ENCODE data around the gene MACROD1. TPM values are rescaled to one million over a fixed set of nuclear protein-coding genes. Genes with fewer than 3 reads are reported as not detected.

Gene MACROD1
- total RNA-seq, 1 donor from 2014 or later: 61.4 TPM

DNA sequence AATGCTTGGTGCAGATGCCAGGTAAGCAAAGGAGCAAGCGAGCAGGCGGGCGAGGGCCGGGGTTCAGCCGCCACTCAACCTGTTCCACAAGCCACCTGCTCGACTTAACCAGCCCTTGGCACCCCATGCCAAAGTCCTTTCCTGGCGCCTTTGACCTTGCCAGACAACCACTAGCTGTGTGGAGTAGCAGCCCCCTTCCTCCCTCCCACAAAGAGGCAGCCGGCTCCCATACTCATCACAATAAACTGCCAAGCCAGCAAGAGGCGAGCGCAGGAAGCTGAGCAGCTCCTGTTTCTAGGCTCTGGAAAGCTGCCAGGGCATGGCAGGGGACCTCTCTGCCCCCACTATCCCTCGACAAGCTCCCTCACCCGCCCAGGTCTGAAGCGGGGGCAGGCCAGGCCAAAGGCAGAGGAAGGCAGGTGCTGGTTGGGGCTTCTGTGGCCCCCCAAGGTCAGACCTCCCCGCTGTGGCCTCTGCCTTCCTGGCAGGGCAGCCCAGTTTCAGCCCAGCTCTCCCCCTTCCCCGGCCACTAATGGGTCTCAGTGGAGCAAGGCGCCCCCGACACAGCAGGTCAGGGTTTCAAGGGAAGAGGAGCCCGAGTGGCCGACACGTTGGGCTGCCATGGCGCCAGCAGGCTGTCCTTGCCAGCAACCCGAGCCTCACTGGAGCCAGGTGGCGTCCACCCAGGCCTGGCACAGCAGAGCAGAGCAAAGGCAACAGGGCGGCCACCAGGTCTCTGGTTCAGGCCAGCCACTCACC, 15.3 kb downstream of the MACROD1 start:
- peaks cover 25% of the 10 kb centered on the region for H3K4me1 ChIP-seq
- DNase-seq (ENCODE audit: extremely low spot score in 2 of 2): no peak
- H3K27me3 ChIP-seq: no peaks in the 10 kb centered on the region
- TF ChIP-seq, protein P1, sequence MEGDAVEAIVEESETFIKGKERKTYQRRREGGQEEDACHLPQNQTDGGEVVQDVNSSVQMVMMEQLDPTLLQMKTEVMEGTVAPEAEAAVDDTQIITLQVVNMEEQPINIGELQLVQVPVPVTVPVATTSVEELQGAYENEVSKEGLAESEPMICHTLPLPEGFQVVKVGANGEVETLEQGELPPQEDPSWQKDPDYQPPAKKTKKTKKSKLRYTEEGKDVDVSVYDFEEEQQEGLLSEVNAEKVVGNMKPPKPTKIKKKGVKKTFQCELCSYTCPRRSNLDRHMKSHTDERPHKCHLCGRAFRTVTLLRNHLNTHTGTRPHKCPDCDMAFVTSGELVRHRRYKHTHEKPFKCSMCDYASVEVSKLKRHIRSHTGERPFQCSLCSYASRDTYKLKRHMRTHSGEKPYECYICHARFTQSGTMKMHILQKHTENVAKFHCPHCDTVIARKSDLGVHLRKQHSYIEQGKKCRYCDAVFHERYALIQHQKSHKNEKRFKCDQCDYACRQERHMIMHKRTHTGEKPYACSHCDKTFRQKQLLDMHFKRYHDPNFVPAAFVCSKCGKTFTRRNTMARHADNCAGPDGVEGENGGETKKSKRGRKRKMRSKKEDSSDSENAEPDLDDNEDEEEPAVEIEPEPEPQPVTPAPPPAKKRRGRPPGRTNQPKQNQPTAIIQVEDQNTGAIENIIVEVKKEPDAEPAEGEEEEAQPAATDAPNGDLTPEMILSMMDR (IDR thresholded peaks at IDR 0.05): no peak
- no peak for TF ChIP-seq POLR2A (IDR thresholded peaks at IDR 0.05)
- TF ChIP-seq POLR2AphosphoS5 (IDR thresholded peaks at IDR 0.05; ENCODE audit: insufficient read depth in 1 of 2, low read depth in 1 of 2): no peak
- H3K9me3 ChIP-seq: no peaks in the 10 kb centered on the region
- H3K36me3 ChIP-seq: no peaks in the 10 kb centered on the region
- H3K27ac ChIP-seq: no peak overlapping the region
- no peak overlapping the region for H3K4me3 ChIP-seq
- intact Hi-C loops (cut with DNase I): no loop called here

DNA sequence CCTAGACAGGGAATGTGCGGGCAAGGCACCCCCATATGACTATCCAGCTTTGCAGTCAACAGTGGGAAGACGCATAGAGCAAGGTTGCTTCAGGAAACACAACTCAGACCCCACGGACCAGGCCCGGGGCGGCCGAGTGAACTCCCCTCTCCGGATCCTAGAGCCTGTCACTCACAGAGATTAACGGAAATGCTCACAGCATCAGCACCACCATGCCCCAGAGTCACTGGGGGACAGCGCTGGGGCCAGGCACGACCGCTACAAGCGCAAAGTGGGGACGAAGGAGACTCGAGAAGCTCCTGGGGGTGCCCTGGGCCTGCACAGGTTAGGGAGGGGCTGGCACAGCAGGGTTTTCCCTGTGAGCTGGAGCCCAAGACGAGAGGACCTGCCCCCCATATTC, 15.9 kb downstream of the MACROD1 start:
- TF ChIP-seq POLR2AphosphoS5 (IDR thresholded peaks at IDR 0.05; ENCODE audit: insufficient read depth in 1 of 2, low read depth in 1 of 2) (no peak), POLR2A (IDR thresholded peaks at IDR 0.05) (no peak)
- TF ChIP-seq, protein P1 (IDR thresholded peaks at IDR 0.05): no peak
- DNase-seq (ENCODE audit: extremely low spot score in 2 of 2): no peak
- no peak overlapping the region for H3K4me3 ChIP-seq
- intact Hi-C loops (cut with DNase I): no loop called here
- H3K27ac ChIP-seq: no peak overlapping the region
- no peaks in the 10 kb centered on the region for H3K27me3 ChIP-seq
- H3K4me1 ChIP-seq: peaks cover 25% of the 10 kb centered on the region
- H3K9me3 ChIP-seq: no peaks in the 10 kb centered on the region
- H3K36me3 ChIP-seq: no peaks in the 10 kb centered on the region

DNA sequence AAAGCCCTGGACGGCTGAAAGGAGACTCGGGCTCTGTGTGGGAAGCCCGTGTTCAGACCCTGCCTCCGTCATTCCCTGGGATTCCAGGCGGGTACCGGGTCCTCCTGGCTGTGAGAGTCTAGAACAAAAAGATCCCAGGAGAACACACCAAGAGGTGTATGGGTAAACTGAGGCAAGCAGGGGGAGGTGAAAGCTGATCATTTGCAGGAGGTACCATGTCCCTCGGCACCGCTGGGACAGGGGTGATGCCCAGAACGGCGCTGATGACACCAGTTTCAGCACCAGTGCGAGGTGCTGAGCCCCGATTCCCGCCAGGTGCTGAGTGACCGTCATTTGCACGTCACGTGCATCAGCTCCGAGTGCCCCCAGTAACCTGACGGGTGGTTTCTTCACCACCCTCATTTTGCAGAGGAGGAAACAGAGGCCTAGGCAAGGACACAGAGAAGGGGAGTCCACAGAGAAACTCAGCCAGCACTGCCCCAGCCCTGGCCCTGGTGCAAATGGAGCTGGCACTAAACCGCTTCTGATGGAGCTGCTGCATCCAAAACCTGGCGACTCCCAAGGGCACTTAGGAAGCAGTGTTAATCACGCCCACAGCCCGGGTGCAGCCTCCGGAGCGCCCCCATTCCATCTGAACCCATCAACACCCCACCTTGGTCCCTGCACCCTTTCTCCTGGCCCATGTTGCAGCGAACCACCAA, 16.8 kb downstream of the MACROD1 start:
- Histone ChIP-seq H3K27ac (peak overlapping the region; percentile 69), H3K4me3 (no peak overlapping the region), H3K36me3 (no peaks in the 10 kb centered on the region), H3K27me3 (no peaks in the 10 kb centered on the region), H3K4me1 (peaks cover 25% of the 10 kb centered on the region), H3K9me3 (no peaks in the 10 kb centered on the region)
- DNase-seq (ENCODE audit: extremely low spot score in 2 of 2): no peak
- intact Hi-C loops (cut with DNase I): loop anchor here (1.0 kb wide), 1 partner anchor 149 kb away; no protein-coding TSS in a partner anchor
- no peak for TF ChIP-seq POLR2AphosphoS5 (IDR thresholded peaks at IDR 0.05; ENCODE audit: insufficient read depth in 1 of 2, low read depth in 1 of 2)
- TF ChIP-seq, protein P1 (IDR thresholded peaks at IDR 0.05): no peak
- no peak for TF ChIP-seq POLR2A (IDR thresholded peaks at IDR 0.05)

DNA sequence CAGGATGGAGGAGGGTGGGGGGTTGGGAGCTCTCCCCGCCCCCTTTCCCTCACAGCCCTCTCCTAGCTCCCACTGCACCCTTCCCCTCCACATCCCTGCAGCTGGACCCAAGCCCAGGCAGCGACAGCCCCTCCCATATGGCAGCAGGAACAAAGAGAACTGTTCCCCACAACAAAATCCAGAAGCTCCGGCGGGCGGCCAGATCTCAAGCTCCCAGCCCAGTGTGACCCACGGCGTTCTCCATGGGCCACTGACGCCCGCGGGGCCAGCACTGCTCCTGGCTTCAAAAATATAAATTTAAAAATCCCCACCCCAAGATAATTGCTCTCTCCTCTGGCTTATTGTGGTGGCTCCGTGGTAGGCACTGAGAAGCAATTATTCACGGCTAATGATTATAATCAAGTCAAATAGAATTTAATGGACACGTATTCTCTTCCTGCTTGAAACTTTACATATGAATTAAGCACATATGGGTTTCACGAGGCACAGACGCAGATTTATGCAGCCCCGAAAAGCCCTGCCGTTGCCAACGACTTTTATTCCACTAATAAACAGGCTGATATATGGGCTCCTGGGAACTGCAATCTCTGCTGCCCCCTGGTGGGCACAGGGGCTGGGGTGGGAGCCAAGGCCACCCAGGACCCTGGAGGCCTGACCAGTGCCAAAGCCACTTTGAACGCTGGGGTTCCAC, 17.5 kb downstream of the MACROD1 start:
- no peak for TF ChIP-seq POLR2A (IDR thresholded peaks at IDR 0.05)
- TF ChIP-seq, protein P1 (IDR thresholded peaks at IDR 0.05): peak; percentile 91 to 97 (median 96)
- peak; percentile 38 to 48 for TF ChIP-seq POLR2AphosphoS5 (IDR thresholded peaks at IDR 0.05; ENCODE audit: insufficient read depth in 1 of 2, low read depth in 1 of 2)

More for the DNA sequence above, 17.5 kb downstream of the MACROD1 start:
- Histone ChIP-seq H3K27me3 (no peaks in the 10 kb centered on the region), H3K4me3 (peak overlapping the region; percentile 12 to 34), H3K4me1 (peaks cover 25% of the 10 kb centered on the region), H3K9me3 (no peaks in the 10 kb centered on the region), H3K27ac (peak overlapping the region; percentile 69), H3K36me3 (no peaks in the 10 kb centered on the region)
- intact Hi-C loops (cut with DNase I): loop anchor here (1.0 kb wide), 1 partner anchor 148 kb away; no protein-coding TSS in a partner anchor
- no peak for DNase-seq (ENCODE audit: extremely low spot score in 2 of 2)
